Measurements from ENCODE around the gene OTUB1.

DNA sequence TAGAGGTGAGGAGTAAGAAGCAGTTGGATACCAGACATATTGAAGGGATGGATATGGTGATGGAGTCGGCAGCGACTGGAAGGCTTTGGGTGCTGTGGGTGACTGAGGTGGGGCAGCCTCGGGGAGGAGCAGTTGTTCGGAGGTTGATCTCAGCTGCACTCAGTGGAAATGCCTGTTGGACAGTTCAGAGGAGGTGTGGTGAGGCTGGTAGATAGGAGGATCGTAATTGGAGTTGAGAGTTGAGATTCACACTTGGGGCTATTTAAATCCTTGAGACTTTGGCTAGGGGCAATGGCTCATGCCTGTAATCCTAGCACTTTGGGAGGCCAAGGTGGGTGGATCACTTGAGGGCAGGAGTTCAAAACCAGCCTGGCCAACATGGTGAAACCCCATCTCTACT is 6.9 kb downstream of the OTUB1 start:
- no peak for TF ChIP-seq EZH2phosphoT487 (IDR thresholded peaks at IDR 0.05; ENCODE audit: insufficient read depth, low read depth)
- no peak for TF ChIP-seq EZH2 (IDR thresholded peaks at IDR 0.05; ENCODE audit: insufficient read depth, poor library complexity, severe bottlenecking)
